Endometrium (tissue), 2 donors: Measurements from ENCODE around the gene ELMO1.

Experiments
- FAIRE-seq: peaks from 2 replicates; lab custom pipeline; 2012; peaks lifted over from hg19 to GRCh38; lab: Jason Lieb, UNC
- donor health status: control.
- donor health status: control.

ELMO1 gene

DNA sequence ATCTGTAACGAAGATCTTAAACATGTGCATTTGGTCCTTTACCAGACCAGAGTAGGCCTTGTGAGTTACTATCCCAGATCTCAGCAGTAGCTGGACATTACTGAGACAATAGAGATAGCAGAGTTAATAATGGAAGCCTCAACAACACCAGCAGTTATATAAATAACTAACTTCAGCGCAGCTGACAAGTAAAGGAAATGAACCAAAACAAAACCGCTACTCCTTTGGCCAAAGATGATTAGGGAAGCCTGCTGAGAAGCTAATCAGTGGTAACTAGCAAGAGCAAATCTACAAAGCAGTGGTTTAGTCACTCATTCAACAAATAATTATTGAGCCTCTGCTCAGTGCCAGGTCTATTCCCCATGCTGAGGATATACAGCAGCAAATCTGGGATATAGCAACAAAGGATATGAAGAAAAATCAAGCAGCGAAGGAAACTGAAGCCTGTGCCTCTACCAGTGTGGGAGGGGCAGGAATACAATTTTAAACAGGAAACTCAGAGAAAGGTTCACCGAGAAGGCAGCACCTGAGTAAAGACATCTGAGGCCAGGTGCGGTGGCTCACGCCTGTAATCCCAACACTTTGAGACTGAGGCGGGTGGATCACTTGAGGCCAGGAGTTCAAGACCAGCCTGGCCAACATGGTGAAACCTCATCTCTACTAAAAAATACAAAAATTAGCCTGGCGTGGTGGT, 103.6 kb downstream of the ELMO1 start:
- FAIRE-seq: no peak

DNA sequence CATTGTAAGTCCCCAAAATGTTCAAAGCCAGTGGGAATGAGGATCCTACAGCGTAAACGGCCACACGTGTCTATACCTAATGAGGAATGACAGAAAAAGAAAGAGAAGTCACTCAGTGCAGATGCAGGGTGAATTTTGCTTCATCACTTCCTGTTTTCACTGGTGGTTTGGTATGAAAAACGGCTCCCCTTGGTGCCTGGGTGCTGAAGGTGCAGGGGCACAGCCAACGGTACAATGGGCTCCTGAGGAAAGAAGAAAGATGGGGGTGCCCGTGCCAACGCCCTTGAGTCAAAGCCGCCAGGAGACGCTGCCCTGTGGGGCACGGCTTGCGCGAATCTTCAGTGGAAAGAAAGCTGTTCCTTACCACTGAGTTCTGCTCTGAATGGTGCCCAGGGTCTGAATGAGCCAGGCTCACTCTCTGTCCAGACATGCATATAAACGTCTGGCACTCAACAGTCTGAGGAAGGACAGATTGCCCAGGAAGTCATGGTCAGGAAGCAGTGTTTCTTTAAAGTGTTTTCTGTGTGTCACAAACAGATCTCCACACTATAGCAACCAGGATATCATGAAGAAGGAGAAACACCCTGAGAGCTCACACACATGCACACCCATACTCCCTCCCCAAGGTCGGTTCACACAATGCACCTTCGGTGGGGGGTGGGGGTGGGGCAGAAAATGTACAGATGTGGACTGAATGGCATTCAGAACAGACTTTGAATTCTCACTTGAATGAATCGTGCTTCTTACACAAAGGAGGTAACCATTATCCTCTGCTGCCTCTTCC, 105.8 kb downstream of the ELMO1 start:
- no peak for FAIRE-seq

DNA sequence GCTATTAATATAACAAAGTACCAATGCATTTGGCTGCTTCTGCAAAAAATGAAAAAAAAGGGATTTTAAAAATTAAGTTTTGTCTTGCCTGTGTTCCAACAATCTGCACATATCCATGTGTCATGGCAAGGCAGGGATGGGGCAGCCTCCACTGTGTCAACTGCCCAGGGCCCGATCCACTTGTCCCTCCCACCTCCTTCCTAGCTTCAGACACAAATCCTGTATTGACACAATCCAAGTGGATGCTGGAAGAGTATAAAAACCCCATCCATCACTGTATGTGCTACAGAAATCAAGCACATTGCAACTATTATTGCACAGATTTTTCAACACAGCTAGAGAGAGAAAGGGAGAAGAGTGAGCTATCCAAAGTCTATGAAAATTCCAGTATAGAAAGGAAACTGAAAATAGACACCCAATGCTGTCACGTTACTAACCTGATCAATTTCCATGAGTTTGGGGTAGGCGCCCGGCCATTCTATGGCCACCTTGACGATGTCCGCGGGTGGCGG, 106.4 kb downstream of the ELMO1 start:
- no peak for FAIRE-seq

DNA sequence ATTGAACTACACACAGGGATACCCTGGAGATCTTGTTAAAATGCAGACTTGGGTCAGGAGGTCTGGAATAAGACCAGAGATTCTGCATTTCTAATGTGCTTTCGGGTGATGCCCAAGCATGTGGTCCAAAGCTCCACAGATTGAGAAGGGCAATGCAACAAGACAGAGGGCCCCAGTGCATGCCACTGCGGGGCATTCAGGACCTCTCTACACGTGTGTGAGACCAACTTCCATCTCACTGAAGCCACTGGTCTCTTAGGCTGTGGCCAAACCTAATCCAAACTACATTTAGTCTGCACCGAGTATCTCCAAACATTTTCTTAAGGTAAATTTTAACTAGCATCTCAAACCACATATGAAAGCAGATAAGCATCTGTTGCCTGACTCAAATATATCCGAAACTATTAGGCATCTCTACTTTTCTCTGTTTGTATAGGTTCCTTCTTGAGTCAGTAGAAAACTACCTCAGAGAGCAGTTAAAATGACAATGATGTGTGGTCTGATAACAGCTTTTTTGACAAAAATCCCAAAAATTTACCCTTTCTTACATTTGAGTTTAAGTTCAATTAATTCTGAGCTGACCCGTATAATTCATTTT, 107.5 kb downstream of the ELMO1 start:
- no peak for FAIRE-seq

DNA sequence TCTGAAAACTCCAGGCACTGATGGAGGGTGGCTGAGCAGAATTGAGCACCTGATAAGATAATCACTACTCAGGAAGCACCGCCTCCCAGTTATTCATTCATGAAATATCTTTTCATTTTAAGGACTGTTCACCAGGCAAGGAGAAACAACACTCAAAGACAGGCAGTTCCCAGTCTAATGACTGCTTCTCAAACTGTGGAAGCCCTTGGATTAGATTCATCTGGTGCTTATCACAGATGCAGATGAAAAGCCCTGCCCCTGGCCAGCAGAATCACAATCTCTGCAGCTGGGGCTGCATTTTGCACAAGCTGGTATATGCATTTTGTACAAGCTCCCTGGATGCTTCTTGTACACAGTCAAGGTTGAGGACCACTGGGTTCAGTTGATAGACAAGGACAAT, 109.7 kb downstream of the ELMO1 start:
- FAIRE-seq: no peak

DNA sequence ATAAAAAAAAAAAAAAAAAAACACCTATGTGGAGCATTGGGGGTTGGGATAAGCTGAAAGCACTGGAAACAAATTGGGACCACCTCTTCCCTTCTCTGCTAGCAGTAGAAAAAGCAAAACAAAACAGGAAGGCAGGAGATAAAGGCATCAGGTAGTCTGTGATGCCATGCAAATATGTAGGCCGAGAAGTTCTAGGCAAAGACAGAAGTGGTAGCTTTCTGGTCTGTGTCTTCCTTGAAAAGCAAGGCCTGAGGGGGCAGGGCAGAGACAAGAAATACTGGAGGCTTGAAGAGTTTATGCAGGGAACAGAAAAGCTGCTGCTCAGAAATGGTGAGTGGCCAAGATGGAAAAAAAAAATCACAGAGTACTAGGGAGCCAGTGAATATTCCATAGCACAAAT, 111.1 kb downstream of the ELMO1 start:
- FAIRE-seq: no peak

DNA sequence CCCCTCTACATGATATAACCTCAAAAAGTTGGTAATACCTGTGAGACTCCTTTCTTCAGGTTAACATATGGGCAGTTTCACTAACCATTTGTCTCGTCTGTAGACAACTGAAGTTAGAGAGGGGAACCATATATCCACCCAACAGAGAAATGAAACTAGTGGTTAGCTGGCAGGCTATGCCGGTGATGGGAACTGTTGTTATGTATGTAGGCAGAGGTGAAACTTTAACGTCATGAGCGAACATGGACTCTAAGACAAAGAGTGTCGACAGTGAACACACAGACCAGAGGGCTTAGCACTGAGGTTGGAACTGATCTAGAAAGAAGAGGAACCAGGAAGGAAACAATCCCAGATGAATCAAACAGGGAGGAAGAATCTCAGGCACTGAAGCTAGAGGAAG, 112.4 kb downstream of the ELMO1 start:
- FAIRE-seq: no peak

DNA sequence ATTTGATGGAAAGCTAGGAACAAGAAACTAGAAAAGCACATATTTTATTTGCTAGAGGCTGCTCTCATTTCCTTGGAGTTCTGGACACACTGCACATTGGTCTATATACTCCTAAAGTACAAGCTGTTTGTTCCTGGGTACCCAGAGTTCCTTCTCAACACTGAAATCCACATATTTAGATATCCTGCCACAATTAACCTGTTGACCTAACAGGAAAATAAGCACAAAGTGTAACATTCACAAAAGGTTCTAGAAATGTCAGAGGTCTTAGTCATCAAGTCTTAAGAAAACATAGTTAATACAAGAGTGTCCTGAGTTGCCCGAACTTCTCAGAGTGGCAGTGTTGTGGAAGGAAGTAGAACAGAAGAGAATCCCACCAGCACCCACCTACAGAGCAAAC, 115.6 kb downstream of the ELMO1 start:
- FAIRE-seq: no peak

DNA sequence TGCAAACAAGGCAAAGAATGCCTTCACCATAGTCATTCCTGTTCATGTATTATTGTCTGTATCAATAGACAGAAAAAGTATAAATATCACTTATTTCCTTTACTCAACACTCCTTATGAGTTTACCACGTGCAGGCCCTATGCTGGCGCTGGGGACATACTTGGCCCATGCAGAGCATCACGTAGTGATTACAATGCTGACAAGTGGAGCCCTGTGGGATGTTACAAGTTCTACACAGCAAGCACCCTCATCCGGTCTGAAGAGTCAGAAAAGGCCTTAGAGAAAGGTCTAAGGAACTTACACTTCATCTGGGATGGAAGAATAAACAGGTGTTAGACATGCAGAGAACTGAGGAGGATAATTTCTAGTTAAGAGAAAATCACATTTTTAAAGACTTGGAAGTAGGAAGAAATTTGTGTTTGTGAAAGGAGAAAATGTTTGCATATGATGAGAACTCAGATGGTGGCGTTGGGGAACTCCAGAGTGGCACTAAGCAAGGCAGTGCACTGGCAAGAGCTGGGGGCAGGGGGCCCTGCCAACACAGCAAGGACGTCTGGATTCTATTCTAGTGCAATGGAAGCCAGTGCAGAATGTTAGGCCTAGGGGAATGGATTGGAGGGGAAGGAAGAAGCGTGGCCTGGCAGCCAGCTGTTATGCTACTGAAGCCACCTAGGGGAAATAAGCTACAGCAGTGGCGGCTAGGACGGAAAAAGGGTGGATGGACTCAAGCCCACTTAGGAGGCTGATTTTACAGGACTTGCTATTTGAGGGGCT, 116.2 kb downstream of the ELMO1 start:
- no peak for FAIRE-seq

DNA sequence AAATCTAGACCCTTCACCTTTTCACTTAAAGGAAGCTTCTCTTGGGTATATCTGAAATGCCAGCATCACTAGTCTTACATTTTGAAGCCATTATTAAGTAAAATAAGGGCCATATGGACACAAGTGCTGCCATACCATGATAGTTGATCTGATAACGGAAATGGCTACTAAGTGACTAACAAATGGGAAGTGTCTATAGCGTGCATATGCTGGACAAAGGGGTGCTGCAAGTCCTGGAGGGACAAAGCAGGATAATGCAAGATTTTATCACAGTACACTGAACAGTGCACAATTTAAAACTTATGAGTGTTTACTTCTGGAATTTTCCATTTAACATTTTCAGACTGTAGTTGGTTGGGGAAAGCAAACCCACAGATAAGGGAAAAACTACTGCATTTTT, 117.9 kb downstream of the ELMO1 start:
- FAIRE-seq: no peak

DNA sequence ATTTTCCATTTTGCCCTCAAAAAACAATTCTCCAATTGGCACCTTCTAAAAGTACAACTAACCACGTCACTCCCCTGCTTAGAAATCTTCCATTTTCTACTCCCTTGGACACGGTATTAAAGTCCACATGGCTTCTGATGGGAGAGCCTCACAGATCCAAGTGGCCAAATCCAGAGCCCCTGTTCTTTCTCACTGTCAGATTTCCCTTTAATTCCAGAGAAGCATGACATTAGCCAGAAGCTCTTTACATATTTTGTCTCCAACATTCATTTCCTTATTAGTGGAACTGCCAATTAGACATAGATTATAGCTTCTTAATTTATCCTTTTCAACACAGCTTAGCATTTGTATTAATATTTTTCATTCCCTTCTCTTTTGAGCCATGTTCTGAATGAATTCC, 118.7 kb downstream of the ELMO1 start:
- FAIRE-seq: no peak

DNA sequence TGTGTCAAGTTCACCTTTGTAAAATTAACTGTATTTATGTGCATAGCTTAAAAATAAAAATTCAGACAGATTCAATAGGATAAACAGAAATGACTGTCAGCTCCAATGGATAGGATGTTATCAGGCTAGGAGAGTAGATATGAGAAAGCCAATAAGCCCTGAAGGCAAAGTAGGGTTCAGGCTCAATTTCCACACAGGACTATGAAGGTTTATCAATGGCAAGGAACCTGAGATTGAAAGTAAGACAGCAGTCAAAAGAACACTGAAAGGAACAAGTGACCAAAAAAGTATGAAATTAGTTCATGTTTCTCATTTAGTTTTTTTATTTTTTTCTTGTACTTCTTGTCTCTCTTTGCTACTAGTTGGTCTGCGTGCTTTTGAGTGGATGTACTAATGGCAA, 121.4 kb downstream of the ELMO1 start:
- no peak for FAIRE-seq

DNA sequence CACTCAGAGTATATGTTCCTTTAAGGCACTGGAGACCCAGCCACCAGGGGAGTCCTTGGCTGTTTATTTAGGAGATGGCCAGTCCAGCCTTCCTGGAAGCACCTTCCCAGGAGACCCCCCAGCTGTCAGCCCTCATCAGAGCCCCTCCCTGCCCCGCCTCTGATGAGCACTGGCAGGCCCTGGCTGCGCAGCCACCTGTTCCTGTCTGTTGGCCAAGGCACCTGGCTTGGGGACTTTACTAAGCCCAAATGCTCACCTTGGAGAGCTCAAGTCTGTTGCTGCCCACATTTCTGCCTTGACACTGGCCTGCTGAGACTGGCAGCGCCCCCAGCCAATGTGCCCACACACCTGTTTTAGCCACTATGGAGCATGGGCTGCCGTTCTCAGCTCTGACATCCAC, 124.7 kb downstream of the ELMO1 start:
- no peak for FAIRE-seq

DNA sequence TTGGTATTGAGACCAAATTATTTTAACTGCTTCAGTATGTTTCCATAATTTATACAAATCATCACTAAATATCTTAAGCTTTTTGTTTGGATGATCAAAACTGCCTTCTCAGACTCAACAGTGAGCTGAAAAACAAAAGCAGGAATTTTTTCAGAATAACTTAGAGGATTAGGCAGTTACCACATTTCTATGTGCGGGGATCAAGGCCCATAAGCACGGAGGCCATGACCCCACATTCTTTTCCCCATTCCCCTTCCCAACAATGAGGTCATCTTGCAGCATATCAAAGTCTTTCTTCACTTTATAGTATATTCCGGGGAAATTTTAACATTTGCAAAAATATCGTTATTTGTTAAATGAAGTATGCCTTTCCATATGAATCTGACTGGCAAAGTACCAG, 125.8 kb downstream of the ELMO1 start:
- FAIRE-seq: no peak

DNA sequence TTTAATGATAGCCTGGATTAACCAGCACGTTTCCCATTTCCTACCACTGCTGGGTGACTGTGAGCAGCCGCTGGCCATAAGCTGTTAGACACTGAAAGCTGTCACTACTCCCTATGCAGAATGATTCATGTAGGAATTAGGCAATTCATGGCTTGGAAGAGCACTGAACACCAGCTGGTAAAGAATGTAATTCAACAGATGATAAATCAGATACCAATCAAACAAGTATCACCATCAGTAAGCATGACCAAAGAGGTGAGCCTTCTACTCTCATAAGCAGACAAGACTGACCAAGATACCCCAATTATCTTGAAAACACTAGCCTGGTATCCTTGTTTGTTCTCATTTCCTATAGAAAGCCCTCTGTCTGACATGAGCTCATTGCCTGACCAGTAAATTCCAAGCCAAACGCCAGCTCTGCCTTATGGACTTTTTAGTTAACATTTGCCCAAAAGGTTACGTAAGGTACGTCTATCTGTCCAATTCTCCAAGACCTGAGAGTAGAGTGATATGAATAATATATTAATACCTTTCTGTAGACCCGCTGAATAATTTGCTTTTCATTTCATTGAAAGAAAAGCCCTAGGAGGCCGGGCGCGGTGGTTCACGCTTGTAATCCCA, 127.7 kb downstream of the ELMO1 start:
- no peak for FAIRE-seq

DNA sequence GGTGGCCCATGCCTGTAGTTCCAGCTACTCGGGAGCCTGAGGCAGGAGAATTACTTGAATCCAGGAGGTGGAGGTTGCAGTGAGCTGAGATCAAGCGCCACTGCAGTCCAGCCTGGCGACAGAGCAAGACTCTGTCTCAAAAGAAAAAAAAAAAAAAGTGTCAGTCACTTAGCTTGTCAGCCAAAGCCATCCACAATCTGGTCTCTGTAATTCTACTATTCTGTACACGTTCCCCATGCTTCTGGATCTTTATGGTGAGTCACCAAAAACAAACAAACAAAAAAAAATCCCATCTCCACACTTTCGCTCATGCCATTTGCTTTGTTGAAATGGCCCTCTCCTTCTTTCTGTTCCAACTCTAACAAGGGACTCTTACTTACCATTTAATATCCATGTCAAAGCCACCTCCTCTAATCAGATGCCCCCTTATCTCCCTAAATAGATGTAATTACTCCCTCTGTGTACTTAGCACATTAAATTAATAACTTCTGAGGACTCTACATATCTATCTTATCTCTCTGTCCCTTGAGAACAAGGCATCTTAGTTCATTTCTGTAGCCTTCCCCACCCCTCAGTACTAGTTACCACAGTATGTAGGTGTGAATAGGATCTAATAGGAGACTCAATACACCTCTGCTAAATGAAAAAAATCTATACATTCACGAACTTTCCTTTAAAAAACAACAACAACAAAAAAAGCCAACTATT, 128.4 kb downstream of the ELMO1 start:
- FAIRE-seq: no peak

DNA sequence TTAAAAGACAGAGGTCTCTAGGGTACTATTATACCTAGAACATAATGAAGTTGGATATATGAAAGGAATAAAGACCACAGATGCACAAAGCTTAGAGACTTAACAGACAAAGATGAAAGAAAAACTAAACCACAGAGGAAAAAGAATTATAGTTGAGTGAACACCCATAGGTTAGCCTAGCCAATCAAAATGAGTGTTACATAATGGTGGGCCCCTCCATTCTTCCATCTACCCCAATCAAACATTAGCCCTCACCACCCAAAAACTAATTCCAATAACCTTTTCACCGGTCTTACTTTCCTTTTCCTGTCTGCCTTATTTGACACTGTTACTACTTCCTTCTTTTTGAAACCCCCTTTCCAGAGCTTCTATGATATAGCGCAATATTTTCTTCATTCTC, 130.1 kb downstream of the ELMO1 start:
- FAIRE-seq: no peak

DNA sequence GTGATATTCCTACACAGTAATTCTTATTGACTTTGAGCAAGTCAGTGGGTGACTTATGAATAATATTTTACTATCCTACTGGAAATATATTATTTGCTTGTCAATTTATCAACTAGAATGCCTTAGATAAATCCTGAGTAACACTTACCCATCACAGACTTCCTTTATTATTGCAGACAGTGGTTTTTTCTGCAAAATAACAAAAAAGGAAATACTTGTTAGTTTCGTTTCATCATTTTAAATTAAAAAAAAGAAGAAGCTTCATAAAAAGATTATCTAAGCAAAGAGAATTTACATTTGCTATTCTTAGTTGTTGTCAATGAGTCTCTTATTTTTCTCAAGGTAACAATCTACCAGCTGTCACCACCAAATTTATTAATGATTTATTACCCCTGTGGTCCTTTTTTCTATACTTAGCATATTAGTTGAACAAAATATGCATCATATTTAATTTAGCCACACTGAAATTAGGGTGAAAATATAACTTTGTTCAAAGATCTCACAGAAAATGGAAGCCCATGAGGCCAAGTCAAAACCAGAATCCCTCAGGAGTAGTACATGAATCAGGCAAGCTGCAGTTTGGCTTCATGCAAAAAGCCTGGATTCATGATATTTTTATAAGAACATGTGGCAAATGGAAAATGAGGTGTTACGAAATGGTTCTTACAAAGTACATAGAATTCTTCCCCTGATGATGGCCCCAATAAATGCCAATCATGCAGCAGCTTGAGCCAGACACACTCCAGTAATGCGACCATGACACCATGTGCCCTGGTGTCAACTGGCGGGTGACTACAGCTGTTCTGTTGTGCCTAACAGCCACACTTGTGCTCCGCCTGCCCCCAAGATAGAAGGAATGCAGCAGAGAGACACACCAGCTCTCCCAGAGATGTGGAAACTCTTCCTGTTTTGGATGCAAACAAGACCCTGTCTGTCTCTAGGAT, 132.6 kb downstream of the ELMO1 start:
- no peak for FAIRE-seq

DNA sequence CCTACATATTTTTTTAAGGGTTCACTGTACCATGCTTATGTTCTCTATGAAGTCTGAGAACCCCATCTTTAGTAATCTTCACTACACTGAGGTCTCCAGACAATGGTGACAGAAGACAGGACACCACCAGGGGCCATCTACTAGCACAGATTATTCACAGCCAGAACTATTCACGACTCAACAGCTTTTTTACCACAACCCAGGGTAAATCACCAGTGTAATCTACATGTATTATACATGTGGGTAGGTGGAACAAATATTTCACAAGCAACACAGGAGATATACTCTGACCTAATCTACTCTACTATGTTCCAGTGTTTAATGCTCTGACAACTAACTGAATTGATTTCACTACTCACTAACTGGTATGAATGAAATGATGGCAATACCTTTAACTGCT, 136.1 kb downstream of the ELMO1 start:
- no peak for FAIRE-seq

DNA sequence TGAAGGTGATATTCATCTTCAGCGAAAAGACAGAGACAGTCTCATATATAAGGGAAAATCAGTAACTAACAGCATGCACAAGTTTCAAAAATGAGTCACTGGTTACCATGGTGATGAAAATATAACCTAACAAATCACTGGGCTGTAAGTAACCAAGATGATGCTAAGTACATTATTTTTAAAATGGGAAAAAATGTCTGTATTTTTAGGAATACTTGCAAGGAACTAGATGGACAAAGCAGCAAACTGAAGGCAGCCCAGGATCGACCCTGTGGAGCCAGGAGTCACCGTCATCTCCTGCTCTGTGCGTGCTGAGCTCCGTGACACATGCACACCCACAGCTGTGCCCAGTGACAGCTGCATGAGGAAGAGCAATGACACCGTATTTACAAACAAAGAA, 137.3 kb downstream of the ELMO1 start:
- no peak for FAIRE-seq
